ENCODE results near the gene DLGAP5. TPM values are rescaled to one million over a fixed set of nuclear protein-coding genes. Genes with fewer than 3 reads are reported as not detected.

The DLGAP5 gene
- total and polyA plus RNA-seq, 8 donors, result 0.12 to 0.90 (median 0.47) TPM; not detected in 4

Other genes with a start within 250 kb of the DLGAP5 start
- 1 to 10 TPM in 4 of 6 donors, under 1 TPM in 2; 0.46 to 2.3 (median 1.2) TPM for gene WDHD1, start 164.5 kb downstream of the DLGAP5 start, total RNA-seq
- under 1 TPM; 0.45 to 0.57 TPM for gene WDHD1, start 164.5 kb downstream of the DLGAP5 start, polyA plus RNA-seq
- 10 to 100 TPM in 2 of 6 donors, 1 to 10 TPM in 4; 4.9 to 13.4 (median 6.5) TPM for gene SOCS4, start 164.3 kb downstream of the DLGAP5 start, total RNA-seq
- 1 to 10 TPM; 2.4 to 4.9 TPM for gene SOCS4, start 164.3 kb downstream of the DLGAP5 start, polyA plus RNA-seq
- 10 to 100 TPM; 15.2 to 29.7 (median 23.1) TPM for gene MAPK1IP1L, start 139.9 kb downstream of the DLGAP5 start, total RNA-seq
- 10 to 100 TPM; 12.9 to 24.2 TPM for gene MAPK1IP1L, start 139.9 kb downstream of the DLGAP5 start, polyA plus RNA-seq
- 10 to 100 TPM; 22.6 to 77.8 (median 40.6) TPM for gene LGALS3, start 62.3 kb downstream of the DLGAP5 start, total RNA-seq
- gene LGALS3, start 62.3 kb downstream of the DLGAP5 start, polyA plus RNA-seq, result 10 to 100 TPM; 53.1 to 74.7 TPM
- gene FBXO34, start 79.8 kb upstream of the DLGAP5 start, total RNA-seq, result 10 to 100 TPM in 2 of 6 donors, 1 to 10 TPM in 4; 8.2 to 19.7 (median 9.5) TPM
- gene FBXO34, start 79.8 kb upstream of the DLGAP5 start, polyA plus RNA-seq, result 1 to 10 TPM; 4.6 to 7.3 TPM
- 1 to 10 TPM; 3.0 to 5.6 (median 4.2) TPM for gene ATG14, start 220.2 kb upstream of the DLGAP5 start, total RNA-seq
- 1 to 10 TPM; 5.4 to 8.1 TPM for gene ATG14, start 220.2 kb upstream of the DLGAP5 start, polyA plus RNA-seq
- not detected for gene TBPL2, start 249.0 kb upstream of the DLGAP5 start, total RNA-seq
- gene TBPL2, start 249.0 kb upstream of the DLGAP5 start, polyA plus RNA-seq, result not detected

Measured in pancreas (tissue), 8 donors.